HG02884 (cell line): Measurements from ENCODE around the gene SLC44A1.

Experiments used
- ATAC-seq: cut with Tn5 transposase; IDR thresholded peaks from one replicate; pipeline ENCODE4 v1.9.1; 2021; ENCODE audit warnings: mild to moderate bottlenecking, moderate library complexity; ENCODE audit not compliant: unreplicated experiment

The SLC44A1 gene

GRCh38 chr9:105297442-105298075 lies 53.1 kb downstream of the SLC44A1 start:
- no peak for ATAC-seq

- ATAC-seq = no peak
Measured at GRCh38 chr9:105299190-105299854, 54.9 kb downstream of the SLC44A1 start.

- no peak for ATAC-seq
Measured at GRCh38 chr9:105302728-105303127, 58.3 kb downstream of the SLC44A1 start.

DNA sequence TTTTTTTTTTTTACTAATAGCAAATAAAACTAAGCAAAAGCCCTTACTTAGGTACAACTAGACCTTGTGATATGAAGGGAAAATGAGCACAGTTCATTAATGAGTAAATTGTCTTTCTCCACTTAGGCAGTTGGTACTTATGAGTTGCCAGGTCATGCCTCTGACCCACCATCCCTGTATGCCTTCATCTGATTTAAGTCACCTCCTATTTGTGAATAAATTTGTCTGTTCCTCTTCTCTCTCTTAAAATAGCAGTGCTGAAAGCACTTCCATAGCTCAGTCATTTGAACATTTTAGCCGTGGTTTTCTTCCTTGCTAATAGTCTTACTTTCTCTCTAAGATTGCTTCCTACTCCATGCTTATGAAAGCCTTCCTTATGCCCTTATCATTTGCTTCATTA lies 61.4 kb downstream of the SLC44A1 start:
- no peak for ATAC-seq

- peak; percentile 35 for ATAC-seq
Measured at GRCh38 chr9:105306351-105307140, 62.1 kb downstream of the SLC44A1 start.

GRCh38 chr9:105307591-105308130 lies 63.2 kb downstream of the SLC44A1 start:
- no peak for ATAC-seq

DNA sequence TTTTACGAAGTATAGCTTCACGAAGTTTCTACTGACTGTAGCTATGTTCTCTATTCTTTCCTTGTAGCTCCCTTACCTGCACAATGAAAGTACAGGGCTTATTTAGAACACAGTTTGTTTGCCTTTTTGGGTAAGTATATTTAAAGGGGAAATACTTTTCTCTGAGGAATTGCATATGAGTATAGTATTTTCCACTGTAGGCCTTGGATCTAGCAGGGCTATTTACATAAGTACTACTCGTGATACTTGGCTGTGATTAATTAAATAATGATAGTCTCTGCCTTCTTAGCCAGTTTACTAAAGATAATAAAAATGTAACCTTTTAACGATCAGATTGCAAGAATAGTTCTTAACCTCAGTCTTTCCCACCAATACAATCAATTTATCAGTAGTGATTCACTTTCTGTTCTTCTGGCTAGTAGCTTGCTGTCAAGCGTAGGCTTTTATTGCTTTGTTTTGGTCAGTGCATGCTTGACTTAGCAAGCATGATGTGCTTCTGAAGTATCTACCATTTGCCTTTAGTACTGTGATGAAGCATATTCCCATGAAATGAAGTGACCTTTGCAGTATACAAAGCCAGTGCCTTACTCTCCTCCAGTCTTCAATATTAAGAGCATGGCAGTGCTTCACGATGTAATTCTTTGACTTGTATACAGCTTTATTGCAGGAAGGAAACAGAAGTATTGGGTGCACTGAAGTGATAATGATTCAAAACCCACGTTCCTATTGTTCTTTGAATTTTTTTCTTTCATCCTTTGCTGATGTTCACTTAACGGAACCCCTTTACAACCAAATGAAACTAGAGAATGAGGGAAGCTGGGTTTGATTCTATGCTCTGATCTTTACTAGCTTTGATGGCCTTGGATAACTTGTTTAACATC lies 64.2 kb downstream of the SLC44A1 start:
- ATAC-seq = no peak

- ATAC-seq = no peak
Measured at GRCh38 chr9:105309531-105309931, 65.1 kb downstream of the SLC44A1 start.

- ATAC-seq = no peak
Measured at GRCh38 chr9:105311306-105311705, 66.9 kb downstream of the SLC44A1 start.

- ATAC-seq = no peak
Measured at GRCh38 chr9:105313238-105313637, 68.8 kb downstream of the SLC44A1 start.

- no peak for ATAC-seq
Measured at GRCh38 chr9:105316703-105317102, 72.3 kb downstream of the SLC44A1 start.

DNA sequence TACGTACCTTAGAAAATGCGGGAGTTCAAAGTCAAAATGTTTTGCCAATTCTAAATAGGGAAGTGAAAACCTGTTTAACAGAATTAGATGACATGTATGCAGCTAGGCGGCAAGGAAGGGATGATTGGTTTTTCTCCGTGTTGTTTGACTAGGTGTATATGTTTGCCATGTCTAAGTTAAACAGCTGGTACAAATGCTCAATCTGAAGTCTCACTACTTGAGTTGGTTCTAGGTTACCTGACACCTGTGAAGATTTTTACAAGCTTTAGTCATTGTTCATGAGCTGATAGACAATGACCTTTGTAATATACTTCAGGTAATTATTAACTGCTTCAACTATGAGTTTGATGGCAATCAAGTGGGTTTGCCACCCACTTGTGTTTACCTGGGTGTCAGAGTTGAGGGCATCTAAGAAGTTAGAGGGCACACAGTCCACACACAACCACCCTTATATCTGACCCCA lies 74.3 kb downstream of the SLC44A1 start:
- ATAC-seq = no peak

GRCh38 chr9:105319202-105319813 lies 74.9 kb downstream of the SLC44A1 start:
- no peak for ATAC-seq

DNA sequence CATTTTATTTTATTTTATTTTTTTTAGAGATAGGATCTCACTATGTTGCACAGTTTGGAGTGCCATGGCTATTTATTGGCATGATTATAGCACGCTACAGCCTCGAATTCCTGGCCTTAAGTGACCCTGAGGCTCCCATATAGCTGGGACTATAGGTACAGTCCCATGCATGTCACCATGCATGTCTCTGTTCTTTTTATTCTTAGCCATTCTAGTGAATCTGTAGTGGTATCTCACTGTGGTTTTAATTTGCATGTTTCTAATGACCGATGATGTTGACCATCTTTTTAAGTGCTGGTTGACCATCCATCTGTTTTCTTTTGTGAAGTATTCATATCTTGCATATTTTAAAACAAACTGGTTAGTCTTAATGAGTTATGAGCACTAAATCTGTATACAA lies 76.1 kb downstream of the SLC44A1 start:
- no peak for ATAC-seq

DNA sequence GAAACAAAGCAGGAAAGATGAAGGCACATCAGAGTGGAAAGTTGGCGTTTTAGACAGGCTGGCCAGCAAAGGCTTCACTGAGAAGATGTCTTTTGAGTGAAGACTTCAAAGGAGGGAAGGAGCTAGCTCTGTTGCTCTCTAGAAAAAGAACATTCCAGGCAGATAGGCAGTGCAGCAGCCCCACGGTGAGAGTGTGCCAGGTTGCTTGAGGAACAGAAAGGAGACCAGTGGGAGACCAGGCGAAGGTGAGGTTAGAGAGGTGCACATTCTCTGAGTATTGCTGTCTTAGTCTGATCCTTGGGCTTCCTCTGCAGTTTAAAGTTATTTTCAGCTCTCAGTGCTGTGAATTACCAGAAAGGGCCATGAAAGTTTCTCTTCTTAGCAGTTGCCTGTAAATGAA lies 83.8 kb downstream of the SLC44A1 start:
- ATAC-seq = no peak

DNA sequence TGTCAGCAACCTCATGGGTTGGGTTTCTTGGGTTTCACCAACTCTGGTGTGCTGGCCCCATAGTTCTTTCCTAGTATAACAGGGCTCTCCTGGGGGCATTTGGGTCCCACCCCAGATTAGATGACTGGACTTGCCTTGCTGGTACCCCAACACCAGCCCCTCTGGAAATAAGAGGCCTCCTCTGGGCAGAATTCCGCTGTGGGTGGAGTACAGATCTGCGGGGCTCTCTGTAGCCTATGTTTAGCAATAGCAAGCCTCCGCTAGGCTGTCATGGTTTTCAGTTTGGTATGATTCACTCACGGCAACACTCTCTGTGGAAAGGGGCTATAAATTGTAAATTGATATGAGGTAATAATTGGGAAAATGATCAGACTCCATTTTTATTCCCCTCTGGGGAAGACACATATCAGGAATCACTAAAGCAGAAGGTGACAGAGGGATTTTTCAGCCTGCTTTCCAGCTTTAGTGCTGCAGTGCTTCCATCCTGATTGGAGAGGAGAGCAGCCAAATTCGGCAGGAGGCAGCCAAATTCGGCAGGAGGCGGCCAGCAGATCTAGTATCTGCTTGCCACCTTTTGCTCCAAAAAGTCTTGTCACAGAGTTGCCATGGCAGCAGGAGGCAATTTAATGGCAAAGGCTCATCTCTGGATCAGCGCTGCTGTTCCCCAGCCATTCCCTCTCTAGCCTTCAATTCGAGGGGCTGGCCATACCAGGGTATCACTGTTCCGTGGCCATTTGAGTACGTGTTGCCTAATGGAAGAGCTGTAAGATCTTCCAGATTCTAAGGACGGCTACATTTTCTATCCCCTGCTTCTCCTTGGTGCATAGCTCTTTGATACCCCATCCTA lies 84.6 kb downstream of the SLC44A1 start:
- no peak for ATAC-seq

- no peak for ATAC-seq
Measured at GRCh38 chr9:105329719-105330062, 85.2 kb downstream of the SLC44A1 start.

DNA sequence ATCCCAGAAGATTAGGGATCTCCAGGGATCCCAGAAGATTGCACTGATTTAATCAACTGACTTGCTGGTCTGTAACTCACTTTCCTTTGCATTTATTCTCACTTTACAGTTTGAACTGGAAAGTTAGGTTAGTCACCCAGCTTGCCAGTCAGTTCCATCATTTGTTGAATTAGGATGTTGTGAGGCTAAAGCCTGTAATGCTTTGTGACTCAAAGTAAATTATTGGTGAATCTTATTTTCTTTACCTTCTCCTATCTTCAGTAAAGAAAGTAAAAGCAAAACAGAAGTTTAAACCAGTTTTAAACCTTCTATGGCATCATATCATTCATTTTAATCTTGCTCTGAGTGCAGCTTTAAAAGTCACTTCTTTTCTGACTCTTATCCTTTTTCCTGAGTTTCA lies 85.8 kb downstream of the SLC44A1 start:
- no peak for ATAC-seq

DNA sequence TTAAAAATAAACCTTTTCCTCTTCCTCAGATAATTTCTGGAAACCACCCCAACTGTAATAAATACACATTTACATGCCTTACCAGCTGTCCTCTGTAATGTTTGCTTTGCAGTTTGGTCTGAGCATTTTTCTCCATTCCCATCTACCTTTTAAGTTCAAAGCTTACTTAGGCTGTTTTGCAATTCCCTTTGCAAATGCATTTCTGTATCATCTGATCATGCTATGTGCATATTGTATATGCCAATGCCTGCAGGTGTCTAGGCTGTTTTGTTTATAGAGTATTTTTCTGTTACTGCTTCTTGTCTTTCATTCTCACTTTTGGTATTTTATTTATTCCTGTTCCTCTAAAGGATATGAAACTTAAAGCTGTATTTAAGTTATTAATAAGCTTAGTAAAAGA lies 86.3 kb downstream of the SLC44A1 start:
- ATAC-seq = no peak
